ENCODE measurements around the gene ISG15.
"Not testable (repeated sequence)": the region's sequence is repeated elsewhere in the genome, so short reads cannot be mapped to it uniquely, and the experiment has no call there.

The ISG15 gene

DNA sequence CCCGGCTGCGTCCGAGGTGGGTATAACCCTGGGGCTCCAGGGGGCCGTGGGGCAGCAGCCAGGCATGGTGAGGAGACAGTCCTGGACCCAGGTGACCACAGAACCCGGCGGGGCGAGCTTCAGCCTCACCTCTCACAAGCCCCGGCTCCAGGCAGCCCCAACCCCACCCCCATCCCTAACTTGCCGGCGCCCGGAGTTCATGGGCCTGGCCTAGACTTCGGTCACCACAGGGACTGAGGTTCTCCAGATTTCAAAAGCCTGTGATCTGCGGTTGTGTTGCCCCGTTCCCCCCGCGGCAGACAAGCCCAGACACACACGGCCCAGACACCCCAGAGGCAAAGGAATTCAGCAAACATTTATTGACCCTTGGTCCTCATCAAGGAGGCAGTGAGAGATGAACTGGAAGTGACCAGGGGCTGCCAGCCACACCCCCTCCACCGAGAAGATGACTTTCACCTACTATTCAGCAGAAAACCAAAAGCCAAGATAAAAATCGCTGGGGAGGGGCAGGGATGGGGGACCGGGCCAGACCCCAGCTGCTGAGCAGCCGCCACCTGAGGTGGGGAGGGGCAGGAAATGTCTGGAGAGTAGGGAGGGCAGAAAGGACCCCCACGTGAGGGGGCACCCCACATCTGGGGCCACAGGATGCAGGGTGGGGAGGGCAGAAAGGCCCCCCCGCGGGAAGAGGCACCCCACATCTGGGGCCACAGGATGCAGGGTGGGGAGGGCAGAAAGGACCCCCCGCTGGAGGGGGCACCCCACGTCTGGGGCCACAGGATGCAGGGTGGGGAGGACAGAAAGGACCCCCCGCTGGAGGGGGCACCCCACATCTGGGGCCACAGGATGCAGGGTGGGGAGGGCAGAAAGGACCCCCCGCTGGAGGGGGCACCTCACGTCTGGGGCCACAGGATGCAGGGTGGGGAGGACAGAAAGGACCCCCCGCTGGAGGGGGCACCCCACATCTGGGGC is 17.3 kb upstream of the ISG15 start:
- DNase-seq: no peak

DNA sequence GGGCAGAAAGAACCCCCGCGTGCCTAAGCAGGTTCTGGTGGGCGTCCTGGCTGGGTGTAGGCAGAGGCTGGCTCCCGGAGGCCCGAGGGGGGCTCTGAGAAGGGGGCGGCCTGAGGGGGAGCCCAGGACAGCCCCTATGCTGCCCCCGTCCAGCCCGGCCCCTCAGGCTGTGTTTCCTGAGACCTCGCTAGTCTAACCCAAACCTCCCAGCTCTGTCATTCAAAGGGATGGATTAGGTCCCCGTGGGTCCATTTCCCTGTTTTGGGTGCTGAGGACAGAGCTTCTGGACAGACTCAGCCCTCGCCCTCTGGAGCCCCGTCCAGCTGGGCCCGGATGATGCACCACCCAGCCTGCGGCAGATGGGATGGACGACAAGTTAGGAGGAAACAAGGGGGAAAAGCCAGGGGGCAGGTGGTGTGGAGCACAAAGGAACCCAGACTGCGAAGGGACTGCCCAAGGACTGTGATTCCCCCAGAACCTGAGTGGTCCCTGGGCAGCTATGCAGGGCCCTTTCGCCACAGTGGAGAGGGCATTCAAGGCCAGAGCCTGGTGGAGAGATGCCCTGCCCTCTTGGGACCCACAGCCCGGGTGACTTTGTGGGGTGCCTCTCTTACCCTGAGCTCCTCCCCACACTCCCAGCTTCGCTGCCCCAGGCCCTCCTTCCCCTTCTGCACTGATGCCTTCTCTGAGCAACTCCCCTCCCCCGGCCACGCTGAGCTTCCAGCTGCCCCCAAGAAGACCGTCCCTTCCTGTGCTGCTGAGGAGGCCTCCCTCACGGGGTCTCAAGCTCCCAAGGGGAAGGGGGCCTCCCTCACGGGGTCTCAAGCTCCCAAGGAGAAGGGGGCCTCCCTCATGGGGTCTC is 16.2 kb upstream of the ISG15 start:
- no peak for DNase-seq

DNA sequence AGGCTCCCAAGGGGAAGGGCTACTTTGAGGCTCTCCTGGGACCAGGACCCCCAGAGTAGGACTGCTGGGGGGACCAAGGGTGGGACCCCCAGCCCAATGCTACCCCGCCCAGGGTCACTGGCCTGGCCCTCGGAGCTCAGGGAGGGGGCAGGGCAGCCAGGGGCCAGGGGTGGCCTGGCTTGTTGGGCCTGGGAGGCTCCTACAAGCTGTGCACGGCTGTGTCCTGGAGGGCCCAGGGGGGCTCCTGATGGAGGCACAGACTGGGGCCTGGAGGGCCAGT is 15.6 kb upstream of the ISG15 start:
- no peak for DNase-seq

DNA sequence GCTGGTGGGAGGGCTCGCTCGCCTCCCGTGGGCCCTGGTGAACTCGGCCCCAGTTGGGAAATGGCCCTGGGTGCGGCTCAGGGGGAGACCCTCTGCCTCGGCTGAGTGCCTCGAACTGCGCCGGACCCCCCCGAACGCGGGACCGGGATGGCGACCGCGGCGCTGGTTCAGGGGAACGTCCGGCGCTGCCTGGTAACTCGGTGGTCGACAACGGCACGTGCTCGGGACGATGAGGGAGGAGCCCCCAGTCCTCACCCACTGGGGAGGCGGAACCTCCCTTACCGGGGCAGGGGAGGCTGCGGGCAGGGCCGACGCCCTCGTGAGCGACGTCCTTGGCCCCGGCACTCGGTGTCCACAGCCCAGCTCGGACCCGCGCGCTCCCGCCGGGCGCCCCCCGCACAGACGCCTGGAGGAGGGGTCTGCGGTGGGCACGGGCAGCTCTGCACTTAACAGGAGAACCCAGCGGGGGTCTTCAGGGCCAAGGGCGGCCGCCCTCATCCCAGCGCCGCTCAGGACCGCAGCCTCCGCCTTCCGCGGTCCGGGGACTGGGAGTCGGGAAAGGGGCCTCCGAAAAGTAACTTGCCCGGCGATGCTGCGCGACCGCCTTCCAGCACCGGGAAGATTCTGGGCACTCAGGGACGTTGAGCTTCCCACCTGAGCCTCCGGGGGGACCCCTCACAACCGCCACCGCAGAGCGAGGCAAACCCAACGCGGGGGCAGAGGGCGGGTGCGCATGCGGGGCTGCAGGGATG is 15.1 kb upstream of the ISG15 start:
- no peak for DNase-seq

DNA sequence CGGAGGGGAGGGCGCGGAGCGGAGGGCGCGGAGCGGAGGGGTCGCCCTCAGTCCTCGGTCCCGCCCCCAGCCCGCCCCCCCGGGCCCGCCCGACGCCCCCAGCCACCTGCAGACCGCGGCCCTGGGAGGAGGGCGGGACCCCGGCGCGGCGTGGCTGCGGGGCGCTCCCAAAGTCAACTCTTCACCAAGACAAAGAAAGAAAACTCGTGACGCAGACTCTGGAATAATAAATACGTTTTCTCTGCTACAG is 14.6 kb upstream of the ISG15 start:
- no peak for DNase-seq

DNA sequence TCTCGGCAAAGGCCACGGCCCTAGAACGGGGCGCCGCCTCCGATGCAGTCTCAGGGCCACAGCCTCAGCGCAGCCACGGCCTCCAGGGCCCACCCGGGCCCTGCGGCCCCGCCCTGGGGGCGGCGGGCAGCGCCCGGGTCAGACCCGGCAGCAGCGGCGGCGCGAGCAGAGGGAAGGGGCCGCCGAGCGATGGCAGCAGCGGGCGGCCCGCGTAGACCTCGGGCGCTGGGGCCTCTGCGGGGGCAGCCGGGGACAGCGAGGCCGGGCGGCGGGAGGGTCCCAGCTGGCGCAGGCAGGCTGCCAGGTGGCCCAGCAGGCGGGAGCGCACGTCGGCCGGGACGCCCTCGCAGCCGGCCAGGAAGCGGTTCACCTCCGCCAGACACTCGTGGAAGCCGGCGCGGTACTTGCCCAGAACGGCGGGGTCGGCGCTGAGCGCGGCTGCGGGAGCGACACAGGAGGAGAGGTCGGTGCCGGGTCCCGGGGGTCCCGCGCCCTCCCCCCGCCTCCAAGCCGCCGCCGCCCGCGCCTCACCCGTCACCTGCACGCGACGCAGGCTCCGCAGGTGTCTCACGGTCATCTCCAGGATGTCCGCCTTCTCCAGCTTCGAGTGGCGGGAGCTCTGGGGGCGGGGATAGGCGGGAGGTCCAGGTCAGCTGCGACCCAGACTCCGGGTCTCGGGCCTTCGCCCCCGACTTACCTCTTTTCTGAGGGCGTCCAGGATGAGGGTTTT is 14.1 kb upstream of the ISG15 start:
- no peak for DNase-seq

DNA sequence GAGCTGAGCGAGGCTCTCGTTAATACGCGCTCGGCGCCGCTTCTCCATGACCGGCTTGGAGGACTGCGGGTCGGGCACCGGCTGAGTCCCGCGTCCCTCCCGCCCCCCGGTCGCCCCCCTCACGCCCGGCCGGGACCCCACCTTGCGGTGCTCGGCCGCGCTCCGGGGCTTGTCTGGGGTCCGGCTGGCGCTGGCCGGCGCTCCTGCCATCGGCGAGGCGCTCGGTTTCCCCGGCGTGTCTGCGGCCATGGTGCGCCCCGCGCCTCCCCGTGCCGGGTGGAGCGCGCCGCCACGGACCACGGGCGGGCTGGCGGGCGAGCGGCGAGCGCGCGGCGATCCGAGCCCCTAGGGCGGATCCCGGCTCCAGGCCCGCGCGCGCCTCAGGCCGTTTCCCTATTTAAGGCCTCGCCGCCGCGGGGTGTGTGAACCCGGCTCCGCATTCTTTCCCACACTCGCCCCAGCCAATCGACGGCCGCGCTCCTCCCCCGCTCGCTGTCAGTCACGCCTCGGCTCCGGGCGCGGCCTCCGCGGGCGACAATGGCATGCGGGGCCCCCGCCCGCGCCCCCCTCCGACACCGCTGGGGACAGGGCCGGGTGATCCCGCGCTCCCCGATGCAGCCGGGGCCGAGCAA is 13.5 kb upstream of the ISG15 start, which contains the start of gene HES4:
Gene HES4, minus strand, starts transcription at position 373 of the 632 bp plus-strand sequence. Its CDS starts 124 bp downstream, at position 249.
- DNase-seq: no peak

DNA sequence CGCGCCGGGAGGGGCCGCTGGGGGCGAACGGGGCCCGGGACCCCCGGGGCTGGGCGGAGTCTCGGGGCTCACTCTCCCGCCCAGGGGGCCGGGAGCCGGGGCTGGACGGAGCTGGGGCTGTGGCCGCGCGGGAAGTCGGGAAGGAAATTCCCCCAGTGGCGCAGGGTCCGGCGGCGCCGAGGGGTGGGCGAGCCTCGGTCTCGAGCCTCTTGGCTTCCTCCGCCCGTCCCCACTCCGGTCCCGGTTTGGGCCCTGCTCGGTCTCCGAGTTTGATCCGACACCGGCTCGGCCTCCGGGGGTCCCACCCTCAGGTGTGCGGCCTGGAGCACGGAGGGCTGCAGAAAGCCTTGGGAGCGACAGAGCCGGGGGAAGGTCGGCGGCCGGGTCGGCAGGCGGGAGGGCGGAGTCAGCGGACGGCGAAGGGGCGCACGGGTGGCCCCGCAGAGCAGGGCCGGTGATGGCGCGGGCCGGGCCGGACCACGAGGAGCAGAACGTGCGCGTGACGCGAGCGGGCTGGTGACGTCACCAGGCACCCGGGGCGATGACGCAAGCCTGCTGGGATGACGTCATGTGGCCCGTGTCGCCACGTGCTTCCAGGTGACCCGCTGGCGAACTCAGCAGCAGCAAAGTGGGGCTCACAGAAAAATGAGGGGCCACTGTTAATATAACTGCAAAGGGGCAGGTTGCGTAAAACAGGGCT is 12.8 kb upstream of the ISG15 start:
- DNase-seq: no peak

DNA sequence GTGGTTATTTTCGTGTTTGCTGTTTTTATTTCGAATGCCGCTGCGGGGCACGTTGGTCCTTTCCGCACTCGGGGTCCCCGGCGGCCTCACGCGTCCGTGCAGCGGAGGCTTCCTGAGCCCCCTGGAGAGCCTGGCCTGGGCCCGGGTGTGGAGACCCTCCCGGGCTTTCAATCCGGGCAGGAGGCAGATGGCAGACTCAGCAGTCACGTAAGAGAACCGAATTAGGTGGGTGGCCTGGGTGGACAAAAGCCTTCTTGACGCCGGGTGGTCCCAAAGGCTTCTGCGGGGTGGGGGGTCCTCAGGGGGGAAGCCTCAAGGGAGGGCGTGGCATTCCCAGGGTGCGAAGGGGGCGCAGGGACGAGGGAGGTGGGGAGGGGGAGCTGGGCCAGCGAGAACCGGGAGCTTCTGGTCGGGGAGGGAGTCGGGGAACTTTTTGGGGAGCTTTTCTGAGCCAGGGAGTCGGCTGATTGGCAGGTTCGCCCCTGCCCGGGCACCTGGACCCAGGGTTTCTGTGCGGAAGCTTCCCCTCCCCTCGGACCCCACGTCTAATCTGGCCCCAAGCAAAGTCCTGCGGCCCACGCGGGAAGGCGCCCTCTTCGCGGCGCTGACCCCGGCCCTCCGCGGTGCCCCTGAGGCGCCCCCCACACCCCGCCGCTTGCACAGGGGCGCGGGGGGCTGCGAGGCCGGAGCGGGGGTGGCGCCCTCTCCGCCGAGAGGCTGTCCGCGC is 12.1 kb upstream of the ISG15 start:
- DNase-seq: no peak

DNA sequence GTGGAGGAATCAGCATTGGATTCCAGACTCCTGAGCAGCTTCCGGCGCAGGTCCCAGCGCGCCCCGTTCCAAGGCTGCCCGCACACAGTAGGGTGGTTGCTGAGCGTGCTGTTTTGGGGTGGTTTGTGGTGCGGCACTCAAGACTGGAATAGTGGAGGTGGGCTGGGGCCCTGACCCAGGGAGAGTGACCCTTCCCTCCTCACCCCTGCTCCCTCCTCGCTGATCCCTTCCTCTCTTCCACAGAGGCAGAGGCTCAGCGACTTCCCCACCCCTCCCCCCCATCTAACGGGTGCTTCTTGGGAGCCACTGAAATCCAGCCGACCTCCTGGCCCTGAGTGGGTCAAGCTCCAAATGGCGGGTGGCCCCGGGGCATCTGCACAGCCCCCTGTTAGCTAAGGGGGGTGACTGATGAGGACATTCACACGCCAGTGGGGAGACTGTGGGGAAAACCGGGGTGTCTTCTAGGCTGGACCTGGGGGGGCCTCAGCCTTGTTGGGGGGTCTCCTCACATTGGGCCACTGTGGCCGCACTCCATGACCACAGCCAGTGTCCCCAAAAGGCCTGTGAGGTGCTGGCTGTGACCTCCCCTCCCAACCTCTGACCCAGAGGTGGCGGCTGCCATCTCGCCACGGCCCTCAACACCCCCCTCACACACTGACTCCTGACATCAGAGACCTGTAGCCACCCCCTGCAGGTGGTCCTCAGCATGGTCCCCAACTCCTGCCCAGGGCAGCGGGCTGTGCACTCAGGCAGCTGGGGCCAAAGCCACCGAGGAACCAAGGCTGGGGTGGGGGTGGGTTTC is 9.5 kb upstream of the ISG15 start:
- no peak for DNase-seq

DNA sequence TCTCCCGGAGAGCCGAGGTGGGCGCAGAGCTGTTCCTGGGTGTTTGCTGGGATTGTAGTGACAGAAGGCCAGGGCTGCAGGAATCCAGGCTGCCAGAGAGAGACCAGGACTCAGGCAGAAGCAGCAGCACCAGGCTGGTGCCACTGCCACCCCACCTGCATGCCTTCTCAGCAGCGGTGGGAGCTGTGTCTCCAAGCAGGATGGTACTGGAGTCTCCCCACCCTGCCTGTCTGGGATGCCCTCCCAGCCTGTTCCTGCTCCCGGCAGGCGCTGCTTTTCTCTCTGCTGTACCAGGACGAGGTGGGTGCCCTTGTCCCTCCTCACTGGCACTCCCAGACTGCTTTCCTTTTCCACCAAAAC is 8.9 kb upstream of the ISG15 start:
- DNase-seq: no peak

DNA sequence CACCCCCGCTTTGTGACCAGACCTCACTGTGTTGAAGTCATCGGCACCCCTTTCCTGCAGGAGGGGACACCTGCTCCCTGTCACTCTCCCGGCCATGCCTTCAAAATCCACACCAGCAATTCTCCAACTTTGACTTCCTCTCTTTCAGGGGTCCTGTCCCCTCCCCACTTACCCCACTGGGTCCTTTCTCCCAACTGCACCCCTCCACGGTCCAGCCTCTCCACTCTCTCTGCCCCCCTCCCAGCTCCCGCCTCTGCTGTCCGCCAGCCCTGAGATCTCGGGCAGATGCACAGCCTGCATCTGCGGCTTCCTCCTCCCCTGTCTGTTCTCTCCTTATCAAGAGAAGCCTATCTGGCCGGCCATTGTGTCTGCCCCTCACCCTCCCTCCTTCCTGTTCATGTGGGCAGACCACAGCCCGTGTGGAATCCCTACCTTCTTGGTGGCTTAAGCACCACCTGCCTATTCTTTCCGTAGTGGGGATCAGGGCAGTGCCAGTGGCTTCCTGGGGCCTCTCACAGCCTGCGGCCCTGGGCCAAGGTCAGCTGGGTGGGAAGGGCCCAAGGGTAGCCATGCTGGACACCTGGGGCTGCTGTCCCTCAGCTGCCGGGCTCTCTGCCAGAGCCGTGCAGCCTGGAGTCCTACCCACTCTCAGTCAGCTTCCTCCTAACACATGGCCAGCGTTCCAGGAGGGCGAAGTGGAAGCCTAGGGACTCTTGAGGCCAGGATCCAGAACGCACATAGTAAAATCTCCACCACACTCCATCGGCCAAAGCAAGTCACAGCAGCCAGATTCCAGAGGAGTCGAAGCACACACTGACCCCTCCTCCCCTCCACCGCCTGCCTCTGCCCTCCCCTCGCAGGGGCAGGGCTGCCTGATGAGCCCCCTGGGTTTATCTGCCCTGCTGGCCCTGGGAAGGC is 8.3 kb upstream of the ISG15 start:
- no peak for DNase-seq

DNA sequence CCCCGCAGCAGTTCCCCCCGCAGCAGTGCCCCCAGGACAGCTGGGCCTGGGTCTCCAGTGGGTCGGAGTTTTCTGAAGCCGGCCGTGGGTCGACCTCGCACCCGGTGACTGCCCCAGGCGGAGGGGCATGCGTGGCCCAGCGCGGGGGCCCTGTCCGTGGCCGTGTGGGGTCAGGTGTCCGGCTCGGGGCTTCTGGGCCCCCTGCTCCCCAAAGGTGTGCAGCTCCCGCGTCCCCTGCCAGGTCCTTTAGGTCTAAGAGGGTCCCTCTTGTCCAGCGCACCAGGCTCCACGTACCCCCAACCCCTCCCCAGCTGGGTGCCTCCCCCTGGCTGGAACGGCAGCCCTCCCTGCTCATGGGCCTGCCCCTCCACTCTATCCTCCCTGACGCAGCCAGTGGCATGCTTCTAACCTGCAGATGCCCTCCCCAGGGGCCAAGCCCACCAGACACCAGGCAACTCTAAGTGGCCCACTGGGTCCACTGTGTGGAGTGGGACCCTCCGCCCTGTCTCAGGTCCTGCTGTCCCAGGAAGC is 7.5 kb upstream of the ISG15 start:
- DNase-seq: no peak

DNA sequence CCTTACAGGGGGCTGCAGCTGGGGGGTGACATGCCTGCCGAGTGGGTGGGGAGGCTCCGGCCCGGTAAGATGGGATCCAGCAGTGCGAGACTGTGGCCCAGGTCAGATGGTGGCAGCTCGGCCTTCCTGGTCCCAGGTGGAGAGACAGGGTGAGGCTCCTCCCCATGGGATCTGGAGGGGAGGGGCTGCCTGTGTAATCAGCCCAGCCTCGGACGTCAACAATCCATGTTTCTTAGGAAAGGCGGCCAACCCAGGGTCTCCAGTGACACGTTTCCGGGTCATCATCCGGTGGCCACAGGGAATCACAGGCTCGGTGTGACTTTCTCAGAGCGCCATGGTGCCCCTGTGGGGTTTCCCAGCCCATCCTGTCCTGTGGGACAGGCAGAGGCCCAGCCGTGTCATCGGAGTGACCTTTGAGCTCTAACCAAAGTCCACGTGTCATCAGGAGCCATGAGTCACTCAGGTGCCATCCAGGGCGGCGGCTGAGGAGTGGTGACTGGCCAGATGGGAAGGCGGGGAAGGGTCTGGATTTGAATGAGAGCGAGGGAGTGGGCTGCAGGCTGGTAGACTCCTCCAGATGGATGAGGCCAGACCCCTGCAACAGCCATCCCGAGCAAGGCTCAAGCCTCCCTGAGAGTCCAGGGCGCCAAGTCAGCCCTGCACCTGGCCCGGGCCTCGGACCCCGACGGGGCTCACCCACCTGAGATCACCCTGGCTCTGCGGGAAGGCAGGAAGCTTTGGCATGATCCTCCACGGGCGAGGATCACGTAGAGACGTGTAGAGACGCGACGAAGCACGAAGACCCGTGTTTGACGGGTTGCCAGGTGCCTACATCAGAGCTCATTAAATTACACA is 6.8 kb upstream of the ISG15 start:
- DNase-seq: no peak

DNA sequence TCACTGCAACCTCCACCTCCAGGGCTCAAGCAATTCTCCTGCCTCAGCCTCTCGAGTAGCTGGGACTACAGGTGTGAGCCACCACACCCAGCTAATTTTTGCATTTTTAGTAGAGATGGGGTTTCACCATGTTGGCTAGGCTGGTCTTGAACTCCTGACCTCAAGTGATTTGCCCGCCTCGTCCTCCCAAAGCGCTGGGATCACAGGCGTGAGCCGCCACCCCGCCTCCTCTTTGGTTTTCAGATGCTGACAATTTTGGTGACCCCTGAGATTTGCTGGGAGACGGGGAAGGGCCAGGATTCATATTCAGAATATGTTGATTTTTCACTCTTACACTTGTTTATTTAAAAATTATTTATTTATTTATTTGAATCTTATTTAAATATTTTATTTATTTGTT is 3.2 kb upstream of the ISG15 start:
- DNase-seq: not testable (repeated sequence)

DNA sequence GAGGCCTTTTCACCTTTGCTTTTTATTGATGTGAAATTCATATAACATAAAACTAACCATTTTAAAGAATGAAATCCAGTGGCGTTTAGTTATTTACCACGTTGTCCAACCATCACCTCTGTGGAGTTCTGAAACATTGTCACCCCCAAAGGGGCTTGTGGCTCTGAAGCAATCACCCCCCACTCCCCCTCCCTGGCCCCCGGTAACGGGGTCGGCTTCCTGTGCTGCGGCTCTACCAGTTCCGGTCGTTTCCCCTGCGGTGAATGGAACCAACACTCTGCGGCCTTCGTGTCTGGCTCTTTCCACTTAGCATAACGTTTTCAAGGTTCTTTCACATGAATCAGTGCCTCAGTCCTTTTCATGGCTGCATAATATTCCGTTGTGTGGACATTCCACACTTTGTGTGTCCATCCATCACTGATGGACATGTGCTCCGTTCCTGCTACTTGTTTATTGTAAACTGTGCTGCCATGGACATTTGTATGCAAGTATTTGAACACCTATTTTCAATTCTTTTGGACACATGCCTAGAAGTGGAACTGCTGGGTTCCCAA is 1.8 kb upstream of the ISG15 start:
- DNase-seq: no peak

DNA sequence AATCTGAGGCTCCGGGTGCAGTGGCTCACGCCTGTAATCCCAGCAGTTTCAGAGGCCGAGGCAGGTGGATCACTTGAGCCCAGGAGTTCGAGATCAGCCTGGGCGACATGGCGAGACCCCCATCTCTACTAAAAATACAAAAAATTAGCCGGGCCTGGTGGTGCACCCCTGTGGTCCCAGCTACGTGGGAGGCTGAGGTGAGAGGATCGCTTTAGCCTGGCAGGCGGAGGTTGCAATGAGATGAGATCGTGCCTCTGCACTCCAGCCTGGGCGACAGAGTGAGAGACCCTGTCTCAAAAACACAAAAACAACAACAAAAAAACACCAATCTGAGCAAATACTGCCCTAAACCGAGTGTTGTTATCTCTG is 577 bp upstream of the ISG15 start:
- DNase-seq: not testable (repeated sequence)

Measured in NCI-H2081 treated with DMSO at 0.1 percent for 48 hours (cell line).